ENCODE results near the gene ANKRD26.

The ANKRD26 gene

DNA sequence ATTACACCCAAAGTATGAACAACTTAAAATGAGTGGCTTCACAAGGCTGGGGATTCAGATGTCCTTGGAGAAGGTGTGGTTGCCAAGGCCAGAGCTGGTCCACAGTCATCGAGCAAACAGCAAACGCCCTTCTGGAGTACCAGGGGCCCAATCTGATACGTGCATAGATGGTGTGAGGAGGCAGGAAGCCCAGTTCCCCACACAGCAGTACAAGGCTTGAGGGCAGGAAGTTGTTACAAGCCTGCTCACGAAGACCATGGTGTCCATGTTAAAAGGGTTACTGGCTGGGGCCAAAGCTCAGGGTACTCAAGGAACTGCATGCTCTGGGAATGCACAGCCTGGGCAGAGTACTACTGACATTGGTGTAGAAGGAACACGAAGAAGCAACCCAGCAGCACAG, 4.6 kb upstream of the ANKRD26 start:
- no peak for DNase-seq (ENCODE audit: extremely low read depth, low read depth)
- TF ChIP-seq, protein P1, sequence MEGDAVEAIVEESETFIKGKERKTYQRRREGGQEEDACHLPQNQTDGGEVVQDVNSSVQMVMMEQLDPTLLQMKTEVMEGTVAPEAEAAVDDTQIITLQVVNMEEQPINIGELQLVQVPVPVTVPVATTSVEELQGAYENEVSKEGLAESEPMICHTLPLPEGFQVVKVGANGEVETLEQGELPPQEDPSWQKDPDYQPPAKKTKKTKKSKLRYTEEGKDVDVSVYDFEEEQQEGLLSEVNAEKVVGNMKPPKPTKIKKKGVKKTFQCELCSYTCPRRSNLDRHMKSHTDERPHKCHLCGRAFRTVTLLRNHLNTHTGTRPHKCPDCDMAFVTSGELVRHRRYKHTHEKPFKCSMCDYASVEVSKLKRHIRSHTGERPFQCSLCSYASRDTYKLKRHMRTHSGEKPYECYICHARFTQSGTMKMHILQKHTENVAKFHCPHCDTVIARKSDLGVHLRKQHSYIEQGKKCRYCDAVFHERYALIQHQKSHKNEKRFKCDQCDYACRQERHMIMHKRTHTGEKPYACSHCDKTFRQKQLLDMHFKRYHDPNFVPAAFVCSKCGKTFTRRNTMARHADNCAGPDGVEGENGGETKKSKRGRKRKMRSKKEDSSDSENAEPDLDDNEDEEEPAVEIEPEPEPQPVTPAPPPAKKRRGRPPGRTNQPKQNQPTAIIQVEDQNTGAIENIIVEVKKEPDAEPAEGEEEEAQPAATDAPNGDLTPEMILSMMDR (IDR thresholded peaks at IDR 0.05; ENCODE audit: low read depth, low read length) = no peak

DNA sequence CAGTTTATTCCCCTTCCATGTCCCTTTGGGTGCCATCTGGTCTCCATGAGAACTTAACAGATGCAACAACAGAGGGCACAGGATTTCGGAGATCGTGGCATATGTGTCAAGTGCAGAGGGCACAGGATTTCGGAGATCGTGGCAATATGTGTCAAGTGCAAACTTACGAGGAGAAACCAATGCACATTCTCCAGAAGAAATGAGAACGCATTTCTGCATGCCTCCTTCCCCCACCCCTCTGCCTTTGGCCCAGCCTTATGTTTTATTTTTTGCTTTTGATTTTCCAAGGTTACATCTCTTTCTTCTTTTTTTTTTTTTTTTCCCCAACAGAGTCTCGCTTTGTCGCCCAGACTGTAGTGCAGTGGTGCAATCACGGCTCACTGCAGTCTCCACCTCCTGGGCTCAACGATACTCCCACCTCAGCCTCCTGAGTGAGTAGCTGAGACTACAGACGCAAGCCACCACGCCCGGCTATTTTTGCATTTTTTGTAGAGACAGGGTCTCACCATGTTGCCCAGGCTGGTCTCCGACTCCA, 586 bp upstream of the ANKRD26 start:
- TF ChIP-seq, protein P1 (IDR thresholded peaks at IDR 0.05; ENCODE audit: low read depth, low read length) = no peak
- DNase-seq (ENCODE audit: extremely low read depth, low read depth) = no peak

DNA sequence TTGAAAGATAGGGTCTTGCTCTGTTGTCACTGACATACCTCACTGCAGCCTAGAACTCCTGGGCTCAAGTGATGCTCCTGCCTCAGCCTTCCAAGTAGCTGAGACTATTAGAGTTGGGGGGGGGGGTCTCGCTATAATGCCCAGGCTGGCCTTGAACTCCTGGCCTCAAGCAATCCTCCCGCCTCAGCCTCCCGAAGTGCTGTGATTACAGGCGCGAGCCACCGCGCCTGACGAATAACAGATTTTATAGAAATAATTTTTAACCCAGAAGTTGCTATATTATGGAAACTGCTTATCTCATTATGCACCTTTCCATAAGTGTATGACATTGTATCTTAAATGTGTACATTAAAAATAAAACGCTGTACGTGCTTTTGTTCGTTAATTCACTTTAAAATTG, 846 bp downstream of the ANKRD26 start:
- DNase-seq (ENCODE audit: extremely low read depth, low read depth) = no peak
- TF ChIP-seq, protein P1 (IDR thresholded peaks at IDR 0.05; ENCODE audit: low read depth, low read length) = no peak

DNA sequence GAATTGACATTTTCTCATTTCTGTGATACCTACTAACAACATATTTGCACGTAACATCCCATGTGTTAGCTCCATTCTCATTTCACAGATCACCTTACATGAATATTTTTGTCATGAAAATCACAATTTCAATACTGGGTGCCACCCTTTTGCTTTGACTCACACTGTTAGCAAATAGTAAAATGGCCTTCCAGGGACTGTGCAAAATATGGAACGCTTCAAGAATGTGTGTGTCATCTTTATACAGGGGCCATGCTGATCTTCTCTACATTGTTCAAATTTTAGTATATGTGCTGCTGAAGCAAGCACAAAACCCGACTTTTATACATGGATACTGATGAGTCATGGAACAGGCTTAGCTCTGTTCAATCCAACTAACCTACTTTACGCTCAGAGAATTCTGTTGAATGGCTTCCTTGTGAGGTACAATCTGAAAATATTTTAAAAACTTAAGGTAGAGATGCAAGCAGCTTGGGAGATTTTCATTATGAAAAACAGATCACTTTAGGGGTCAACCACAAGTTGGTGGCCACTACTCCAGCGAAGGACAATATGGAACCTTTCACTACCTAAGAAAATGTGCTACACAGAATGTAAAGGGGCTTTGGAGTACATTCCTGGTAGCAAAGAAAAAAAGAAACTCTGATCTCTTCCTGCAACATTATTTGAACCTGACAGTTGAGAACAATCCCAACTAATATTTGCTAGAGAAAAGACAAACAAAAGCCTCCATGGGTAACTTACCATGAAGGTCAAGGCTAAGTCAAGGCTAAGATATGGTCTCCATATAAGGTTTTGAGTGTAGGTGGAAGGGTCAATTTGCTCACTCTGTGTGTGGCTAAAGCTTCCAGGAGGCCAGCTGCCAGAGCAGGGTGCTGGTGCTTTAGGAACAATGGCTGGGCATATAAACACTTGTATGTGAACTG, 11.9 kb downstream of the ANKRD26 start:
- TF ChIP-seq, protein P1 (IDR thresholded peaks at IDR 0.05; ENCODE audit: low read depth, low read length) = no peak
- no peak for DNase-seq (ENCODE audit: extremely low read depth, low read depth)

DNA sequence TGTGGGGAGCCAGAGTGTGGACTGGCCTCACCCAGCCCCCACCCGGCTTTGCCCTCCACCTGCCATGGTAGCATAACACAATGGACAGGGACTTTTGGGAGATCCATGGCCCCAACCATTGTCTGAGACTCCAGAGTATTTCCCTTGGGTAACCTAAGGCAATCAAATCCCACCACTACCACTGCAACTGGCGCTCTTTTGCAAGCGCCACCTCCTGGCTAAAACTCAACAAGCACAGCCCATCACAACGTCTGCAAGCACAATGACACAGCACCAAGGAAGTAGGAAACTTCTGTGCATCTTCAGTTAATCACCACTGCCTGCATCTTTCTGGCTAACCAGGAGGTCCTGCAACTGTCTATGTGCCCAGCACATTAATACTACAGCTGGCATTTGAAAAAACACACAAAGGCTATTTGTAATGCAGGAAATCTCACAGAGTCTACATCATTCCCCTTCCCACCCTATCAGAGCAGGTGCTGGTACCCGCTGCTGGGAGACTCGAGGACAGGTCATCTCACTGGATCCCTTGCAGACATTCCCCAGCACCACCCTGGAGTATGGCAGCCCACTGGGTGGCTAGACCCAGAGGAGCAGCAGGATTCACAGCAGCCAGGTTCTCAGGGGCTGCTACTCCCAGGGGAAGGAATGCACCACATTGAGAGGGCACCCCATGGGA, 27.7 kb downstream of the ANKRD26 start:
- no peak for DNase-seq (ENCODE audit: extremely low read depth, low read depth)
- TF ChIP-seq, protein P1 (IDR thresholded peaks at IDR 0.05; ENCODE audit: low read depth, low read length) = no peak

DNA sequence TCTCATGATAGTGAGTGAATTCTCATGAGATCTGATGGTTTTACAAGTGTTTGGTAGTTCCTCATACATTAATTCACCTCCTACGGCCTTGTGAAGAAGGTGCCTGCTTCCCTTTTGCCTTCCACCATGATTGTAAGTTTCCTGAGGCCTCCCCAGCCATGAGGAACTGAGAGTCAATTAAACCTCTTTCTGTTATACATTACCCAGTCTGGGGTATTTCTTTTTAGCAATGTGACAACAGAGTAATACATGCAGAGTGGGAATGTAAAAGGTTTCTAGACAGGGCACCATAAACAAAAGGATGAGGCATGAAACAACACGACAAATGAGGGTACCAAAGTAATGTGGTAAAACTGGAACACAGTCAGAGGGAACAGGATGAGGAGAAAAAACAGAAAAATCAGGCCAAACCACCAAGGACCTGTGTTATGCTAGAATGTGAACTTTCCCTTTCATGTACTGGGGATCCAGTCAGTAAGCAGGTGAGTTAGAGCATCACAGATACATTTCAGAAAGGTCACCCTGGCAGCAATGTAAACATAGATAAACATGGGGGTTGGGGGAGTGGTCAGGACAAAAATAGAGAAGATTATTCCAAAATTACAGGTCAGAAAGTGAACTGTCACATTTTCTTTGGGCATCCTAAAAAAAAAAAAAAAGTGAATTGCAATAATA, 31.9 kb downstream of the ANKRD26 start:
- DNase-seq (ENCODE audit: extremely low read depth, low read depth) = no peak
- TF ChIP-seq, protein P1 (IDR thresholded peaks at IDR 0.05; ENCODE audit: low read depth, low read length) = no peak
